ENCODE data around the gene SLC6A19.

DNA sequence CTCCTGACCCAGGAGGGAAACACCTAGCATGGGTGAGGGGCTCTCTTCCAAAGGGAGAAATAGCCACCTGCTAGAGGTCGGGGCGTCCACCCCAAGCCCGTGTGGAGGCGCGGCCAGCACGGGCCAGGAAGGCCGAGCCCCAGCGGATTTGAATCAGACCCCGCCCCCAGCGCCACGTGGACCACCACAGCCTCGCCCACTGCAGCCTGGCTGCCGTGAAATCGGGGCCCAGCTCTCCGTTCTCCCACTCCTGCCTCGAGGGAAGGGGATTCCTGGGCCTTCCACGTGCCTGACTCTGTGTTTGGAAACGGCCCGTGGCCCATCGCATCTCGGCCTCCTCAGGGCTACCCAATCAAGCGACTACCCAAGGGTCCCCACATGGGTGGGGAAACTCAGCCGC lies 55.4 kb downstream of the SLC6A19 start:
- TF ChIP-seq POLR2A (IDR thresholded peaks at IDR 0.05) = no peak
- TF ChIP-seq CTCF (IDR thresholded peaks at IDR 0.05) = no peak

Data from tibial nerve (tissue), 3 donors.